GM12878 (cell line): ENCODE measurements around the gene FLT1.

ENCODE experiments used
- NR2C1 ChIP-seq: fragments of 450-650 bp; IDR thresholded peaks from 2 replicates; pipeline ENCODE4 v1.6.1; 2017; ENCODE audit warnings: antibody characterized with exemption, mild to moderate bottlenecking, moderate library complexity
- TF ChIP-seq, protein P1 (sequence below), 3 experiments: IDR thresholded peaks in 2 of 3; conservative IDR thresholded peaks in 1 of 3; 2 replicates each; pipeline ENCODE4 v1.5.1; 2011; ENCODE audit warnings: low read depth in 3 of 3, low read length in 3 of 3, mild to moderate bottlenecking in 3 of 3, control low read depth in 2 of 3, moderate library complexity in 2 of 3, inconsistent platforms in 1 of 3, mixed read lengths in 1 of 3; ENCODE audit not compliant: control insufficient read depth in 2 of 3, insufficient read depth in 1 of 3; ENCODE audit errors: extremely low read depth in 1 of 3
- TF ChIP-seq, protein P2 (sequence below): IDR thresholded peaks from 2 replicates; pipeline ENCODE4 v1.6.1; 2012; ENCODE audit warnings: low read length, inconsistent platforms

DNA sequence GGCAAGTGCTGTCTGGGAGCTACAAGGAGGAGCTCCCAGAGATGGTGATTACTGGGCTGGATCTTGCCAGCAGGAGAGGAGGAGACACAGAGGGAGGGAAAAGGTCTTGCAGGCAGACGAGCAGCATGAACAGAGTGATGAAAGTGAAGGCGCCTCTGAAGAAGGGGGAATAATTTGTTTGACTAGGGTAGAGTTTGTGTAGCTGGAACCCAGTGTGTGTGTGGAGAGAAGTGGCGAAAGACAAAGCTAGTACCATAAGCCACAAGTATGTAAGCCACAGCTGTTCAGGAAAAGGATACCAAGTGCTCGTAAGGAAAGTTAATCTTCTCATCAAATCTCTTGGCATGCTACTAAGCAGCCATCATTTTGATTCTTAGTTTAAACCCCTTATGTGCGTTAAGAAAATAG lies 5.4 kb downstream of the FLT1 start:
- TF ChIP-seq, protein P1, sequence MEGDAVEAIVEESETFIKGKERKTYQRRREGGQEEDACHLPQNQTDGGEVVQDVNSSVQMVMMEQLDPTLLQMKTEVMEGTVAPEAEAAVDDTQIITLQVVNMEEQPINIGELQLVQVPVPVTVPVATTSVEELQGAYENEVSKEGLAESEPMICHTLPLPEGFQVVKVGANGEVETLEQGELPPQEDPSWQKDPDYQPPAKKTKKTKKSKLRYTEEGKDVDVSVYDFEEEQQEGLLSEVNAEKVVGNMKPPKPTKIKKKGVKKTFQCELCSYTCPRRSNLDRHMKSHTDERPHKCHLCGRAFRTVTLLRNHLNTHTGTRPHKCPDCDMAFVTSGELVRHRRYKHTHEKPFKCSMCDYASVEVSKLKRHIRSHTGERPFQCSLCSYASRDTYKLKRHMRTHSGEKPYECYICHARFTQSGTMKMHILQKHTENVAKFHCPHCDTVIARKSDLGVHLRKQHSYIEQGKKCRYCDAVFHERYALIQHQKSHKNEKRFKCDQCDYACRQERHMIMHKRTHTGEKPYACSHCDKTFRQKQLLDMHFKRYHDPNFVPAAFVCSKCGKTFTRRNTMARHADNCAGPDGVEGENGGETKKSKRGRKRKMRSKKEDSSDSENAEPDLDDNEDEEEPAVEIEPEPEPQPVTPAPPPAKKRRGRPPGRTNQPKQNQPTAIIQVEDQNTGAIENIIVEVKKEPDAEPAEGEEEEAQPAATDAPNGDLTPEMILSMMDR (IDR thresholded peaks at IDR 0.05 in 2 of 3, conservative IDR thresholded peaks at IDR 0.05 in 1 of 3; ENCODE audit: control insufficient read depth in 2 of 3, extremely low read depth in 1 of 3, insufficient read depth in 1 of 3, low read depth in 3 of 3, low read length in 3 of 3) = no peak
- TF ChIP-seq, protein P2, sequence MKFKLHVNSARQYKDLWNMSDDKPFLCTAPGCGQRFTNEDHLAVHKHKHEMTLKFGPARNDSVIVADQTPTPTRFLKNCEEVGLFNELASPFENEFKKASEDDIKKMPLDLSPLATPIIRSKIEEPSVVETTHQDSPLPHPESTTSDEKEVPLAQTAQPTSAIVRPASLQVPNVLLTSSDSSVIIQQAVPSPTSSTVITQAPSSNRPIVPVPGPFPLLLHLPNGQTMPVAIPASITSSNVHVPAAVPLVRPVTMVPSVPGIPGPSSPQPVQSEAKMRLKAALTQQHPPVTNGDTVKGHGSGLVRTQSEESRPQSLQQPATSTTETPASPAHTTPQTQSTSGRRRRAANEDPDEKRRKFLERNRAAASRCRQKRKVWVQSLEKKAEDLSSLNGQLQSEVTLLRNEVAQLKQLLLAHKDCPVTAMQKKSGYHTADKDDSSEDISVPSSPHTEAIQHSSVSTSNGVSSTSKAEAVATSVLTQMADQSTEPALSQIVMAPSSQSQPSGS = no peak
- no peak for TF ChIP-seq NR2C1
